Left renal pelvis (tissue), 4 donors: ENCODE measurements around the gene SAMM50. TPM values are rescaled to one million over a fixed set of nuclear protein-coding genes. Genes with fewer than 3 reads are reported as not detected.

Experiments
- DNase-seq, 4 donors: peaks; one replicate each; pipeline ENCODE4 v3.0.0-alpha.2; 2013; ENCODE audit warnings: low read depth in 4 of 4, low spot score in 3 of 4
- polyA plus RNA-seq, 4 donors: library from polyadenylated mRNA; unstranded; fragments of 120-200 nt; gene quantifications; one replicate each; pipeline ENCODE4 v1.2.1, GENCODE V29; 2013; ENCODE audit not compliant: insufficient read length in 4 of 4

SAMM50 gene
- polyA plus RNA-seq, 4 donors, result 46.3 to 68.2 (median 64.6) TPM

- no peak for DNase-seq
Measured at GRCh38 chr22:44025171-44026065, 70.2 kb downstream of the SAMM50 start.

GRCh38 chr22:44026066-44026629 is 70.9 kb downstream of the SAMM50 start:
- no peak for DNase-seq

- no peak for DNase-seq
Measured at GRCh38 chr22:44026630-44027511, 71.6 kb downstream of the SAMM50 start.

GRCh38 chr22:44028091-44028490 is 72.8 kb downstream of the SAMM50 start:
- DNase-seq, result no peak

GRCh38 chr22:44029069-44029468 is 73.8 kb downstream of the SAMM50 start:
- no peak for DNase-seq

- no peak for DNase-seq
Measured at GRCh38 chr22:44030051-44030701, 74.9 kb downstream of the SAMM50 start.

GRCh38 chr22:44030702-44031082 is 75.5 kb downstream of the SAMM50 start:
- DNase-seq, result no peak

GRCh38 chr22:44031158-44031952 is 76.1 kb downstream of the SAMM50 start:
- DNase-seq, result no peak

- DNase-seq, result no peak
Measured at GRCh38 chr22:44032126-44032730, 77.0 kb downstream of the SAMM50 start.

GRCh38 chr22:44033287-44033686 is 78.0 kb downstream of the SAMM50 start:
- DNase-seq, result no peak

- peak in 1 of 4 donors; percentile 68 for DNase-seq
Measured at GRCh38 chr22:44033694-44034093, 78.5 kb downstream of the SAMM50 start.

GRCh38 chr22:44037519-44038375 is 82.5 kb downstream of the SAMM50 start:
- no peak for DNase-seq

GRCh38 chr22:44039566-44040171 is 84.4 kb downstream of the SAMM50 start:
- no peak for DNase-seq

GRCh38 chr22:44042249-44043218 is 87.3 kb downstream of the SAMM50 start:
- DNase-seq, result no peak

- DNase-seq, result no peak
Measured at GRCh38 chr22:44045145-44045544, 89.9 kb downstream of the SAMM50 start.
